Sigmoid colon (tissue), 7 donors: ENCODE data around the gene PTPRD. TPM values are rescaled to one million over a fixed set of nuclear protein-coding genes. Genes with fewer than 3 reads are reported as not detected.
A peak's percentile ranks its signal among the peaks of the same experiment; 100 is the strongest.
"Not testable (repeated sequence)": the region's sequence is repeated elsewhere in the genome, so short reads cannot be mapped to it uniquely, and the experiment has no call there.

Source experiments
- DNase-seq: peaks from one replicate; pipeline ENCODE4 v3.0.0-alpha.2; 2019
- H3K27ac ChIP-seq, 4 donors: fragments of 200-600 bp; sonication (generic); one replicate each; pipeline ENCODE4 v1.5.1; 2016 to 2019; ENCODE audit warnings: mild to moderate bottlenecking in 1 of 4
- H3K27me3 ChIP-seq, 3 donors: fragments of 200-600 bp; sonication (generic); one replicate each; pipeline ENCODE4 v1.5.1; 2019; ENCODE audit warnings: mild to moderate bottlenecking in 1 of 3
- H3K36me3 ChIP-seq, 4 donors: fragments of 200-600 bp; sonication (generic); one replicate each; pipeline ENCODE4 v1.5.1; 2016 to 2019
- H3K4me1 ChIP-seq, 4 donors: fragments of 200-600 bp; sonication (generic); one replicate each; pipeline ENCODE4 v1.5.1; 2017 to 2019
- H3K4me3 ChIP-seq, 4 donors: fragments of 200-600 bp; sonication (generic); one replicate each; pipeline ENCODE4 v1.5.1; 2017 to 2019; ENCODE audit warnings: mild to moderate bottlenecking in 2 of 4, moderate library complexity in 1 of 4
- H3K9me3 ChIP-seq, 4 donors: fragments of 200-600 bp in 3 of 4; sonication (generic) in 3 of 4; one replicate each; pipeline versions ENCODE4 v1.5.1 to v1.6.1; 2013 to 2019
- EP300 ChIP-seq, 4 donors: sonication (generic); formaldehyde crosslinking; IDR thresholded peaks; one replicate each; pipeline ENCODE4 v1.6.1; 2017; ENCODE audit warnings: antibody characterized with exemption in 4 of 4
- POLR2A ChIP-seq, 2 donors: fragments of 450-650 bp; IDR thresholded peaks; one replicate each; pipeline ENCODE4 v1.6.1; 2016; ENCODE audit warnings: antibody characterized with exemption in 2 of 2, mild to moderate bottlenecking in 2 of 2, moderate library complexity in 2 of 2
- POLR2AphosphoS5 ChIP-seq, 4 donors: sonication (generic); formaldehyde crosslinking; IDR thresholded peaks; one replicate each; pipeline ENCODE4 v1.6.1; 2017; ENCODE audit warnings: antibody characterized with exemption in 4 of 4
- WGBS, 2 donors: extraction: QIAGEN DNeasy Blood & Tissue Kit; methylation state at CpG; one replicate each; pipeline ENCODE4 v1.1.7; 2013; 5-methylcytosine and 5-hydroxymethylcytosine counted together
- intact Hi-C: fragments of 100-400 bp; cut with DNase I; formaldehyde crosslinking; loops from one replicate; pipeline ENCODE4 v1.15.1; 2023
- polyA plus RNA-seq, 3 donors: library from polyadenylated mRNA; stranded (reverse); fragments of 200-250 nt; gene quantifications; one replicate each; pipeline ENCODE4 v1.2.3, GENCODE V29; 2013
- total RNA-seq, 4 donors: library from RNA; depleted of rRNA; stranded (reverse); fragments of >200 nt; gene quantifications; one replicate each; pipeline ENCODE4 v1.1.0, GENCODE V29; 2016
- TF ChIP-seq, protein P1 (sequence below), 4 experiments: fragments of 450-650 bp in 3 of 4; fragments of 200-600 bp in 1 of 4; IDR thresholded peaks; one replicate each; pipeline ENCODE4 v1.5.1; 2016 to 2019; ENCODE audit warnings: antibody characterized with exemption in 4 of 4, mild to moderate bottlenecking in 3 of 4, moderate library complexity in 2 of 4
- donor health status: healthy with polysubstance abuse.
- donor health status: Bipolar disorder and iron deficiency.
- donor health status: healthy.

Gene PTPRD
- total and polyA plus RNA-seq, 7 donors: 1.2 to 18.3 (median 6.3) TPM

GRCh38 chr9:10525972-10526371, 86.8 kb downstream of the PTPRD start:
- Histone ChIP-seq H3K36me3 (no peaks in the 10 kb centered on the region), H3K27ac (no peak overlapping the region), H3K4me1 (no peaks in the 10 kb centered on the region), H3K9me3 (no peaks in the 10 kb centered on the region), H3K4me3 (no peak overlapping the region), H3K27me3 (no peaks in the 10 kb centered on the region)
- 81 to 93% methylated on average over 1 of the region's 1 CpG for WGBS, 2 donors
- intact Hi-C loops: no loop called here
- no peak for DNase-seq
- TF ChIP-seq POLR2AphosphoS5 (IDR thresholded peaks at IDR 0.05): no peak
- TF ChIP-seq EP300 (IDR thresholded peaks at IDR 0.05): no peak
- TF ChIP-seq, protein P1, sequence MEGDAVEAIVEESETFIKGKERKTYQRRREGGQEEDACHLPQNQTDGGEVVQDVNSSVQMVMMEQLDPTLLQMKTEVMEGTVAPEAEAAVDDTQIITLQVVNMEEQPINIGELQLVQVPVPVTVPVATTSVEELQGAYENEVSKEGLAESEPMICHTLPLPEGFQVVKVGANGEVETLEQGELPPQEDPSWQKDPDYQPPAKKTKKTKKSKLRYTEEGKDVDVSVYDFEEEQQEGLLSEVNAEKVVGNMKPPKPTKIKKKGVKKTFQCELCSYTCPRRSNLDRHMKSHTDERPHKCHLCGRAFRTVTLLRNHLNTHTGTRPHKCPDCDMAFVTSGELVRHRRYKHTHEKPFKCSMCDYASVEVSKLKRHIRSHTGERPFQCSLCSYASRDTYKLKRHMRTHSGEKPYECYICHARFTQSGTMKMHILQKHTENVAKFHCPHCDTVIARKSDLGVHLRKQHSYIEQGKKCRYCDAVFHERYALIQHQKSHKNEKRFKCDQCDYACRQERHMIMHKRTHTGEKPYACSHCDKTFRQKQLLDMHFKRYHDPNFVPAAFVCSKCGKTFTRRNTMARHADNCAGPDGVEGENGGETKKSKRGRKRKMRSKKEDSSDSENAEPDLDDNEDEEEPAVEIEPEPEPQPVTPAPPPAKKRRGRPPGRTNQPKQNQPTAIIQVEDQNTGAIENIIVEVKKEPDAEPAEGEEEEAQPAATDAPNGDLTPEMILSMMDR (IDR thresholded peaks at IDR 0.05): no peak
- TF ChIP-seq POLR2A (IDR thresholded peaks at IDR 0.05): no peak

GRCh38 chr9:10523164-10523563, 89.6 kb downstream of the PTPRD start:
- no peak for TF ChIP-seq EP300 (IDR thresholded peaks at IDR 0.05)
- TF ChIP-seq POLR2AphosphoS5 (IDR thresholded peaks at IDR 0.05): no peak
- TF ChIP-seq, protein P1 (IDR thresholded peaks at IDR 0.05): no peak
- no peak for TF ChIP-seq POLR2A (IDR thresholded peaks at IDR 0.05)
- Histone ChIP-seq H3K9me3 (no peaks in the 10 kb centered on the region), H3K4me3 (no peak overlapping the region), H3K4me1 (no peaks in the 10 kb centered on the region), H3K27ac (no peak overlapping the region), H3K27me3 (no peaks in the 10 kb centered on the region), H3K36me3 (no peaks in the 10 kb centered on the region)
- no peak for DNase-seq
- WGBS, 2 donors: 74 to 82% methylated on average over 5 of the region's 5 CpGs
- intact Hi-C loops: no loop called here

DNA sequence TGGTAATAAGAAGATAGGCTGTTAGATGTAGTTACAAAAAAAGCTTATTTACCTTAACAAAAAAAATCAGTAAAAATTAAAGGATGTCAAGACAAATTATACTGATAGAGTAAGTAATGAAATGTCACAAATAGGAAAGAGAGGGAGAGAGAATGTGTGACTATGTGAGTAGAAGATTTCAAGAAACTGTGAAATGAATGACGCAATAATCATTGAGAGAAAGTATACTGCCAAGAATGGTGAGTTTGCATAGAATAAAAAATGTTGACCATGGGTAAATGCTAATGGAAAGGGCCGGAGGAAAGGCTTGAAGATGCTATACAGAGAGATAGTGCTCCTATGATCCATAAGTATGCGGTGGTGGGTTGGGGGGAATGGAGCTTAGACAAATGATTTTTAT, 100.7 kb downstream of the PTPRD start:
- TF ChIP-seq EP300 (IDR thresholded peaks at IDR 0.05): no peak
- H3K27ac ChIP-seq: no peak overlapping the region
- no peak overlapping the region for H3K4me3 ChIP-seq
- no peak for DNase-seq
- WGBS, 2 donors: 66 to 85% methylated on average over 3 of the region's 3 CpGs
- no peaks in the 10 kb centered on the region for H3K4me1 ChIP-seq
- no peaks in the 10 kb centered on the region for H3K27me3 ChIP-seq
- H3K36me3 ChIP-seq: no peaks in the 10 kb centered on the region
- intact Hi-C loops: no loop called here
- no peaks in the 10 kb centered on the region for H3K9me3 ChIP-seq

DNA sequence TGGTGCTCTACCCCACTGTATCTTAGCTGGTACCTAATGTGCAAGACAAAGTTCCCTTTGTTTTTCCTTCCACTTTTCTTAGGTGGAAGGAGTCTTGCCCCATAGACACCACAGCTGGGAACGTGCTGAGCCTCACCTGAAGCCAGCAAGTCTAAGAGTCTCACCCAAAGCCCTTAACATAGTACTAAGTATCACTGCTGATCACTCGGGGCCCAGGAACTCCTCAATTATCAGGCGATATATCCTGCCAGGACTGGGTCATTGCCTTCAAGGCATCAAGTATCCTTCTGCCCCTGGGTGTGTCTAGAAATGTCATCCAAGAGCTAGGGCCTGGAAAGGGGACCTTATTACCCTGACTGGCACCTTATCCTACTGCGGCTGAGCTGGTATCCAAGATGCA, 123.9 kb downstream of the PTPRD start:
- intact Hi-C loops: no loop called here
- Histone ChIP-seq H3K4me3 (no peak overlapping the region), H3K9me3 (peaks cover 0 to 4% (median 0%) of the 10 kb centered on the region in 4 donors), H3K36me3 (no peaks in the 10 kb centered on the region), H3K27me3 (no peaks in the 10 kb centered on the region), H3K27ac (no peak overlapping the region), H3K4me1 (no peaks in the 10 kb centered on the region)
- DNase-seq: peak; percentile 53
- no peak for TF ChIP-seq POLR2AphosphoS5 (IDR thresholded peaks at IDR 0.05)
- TF ChIP-seq EP300 (IDR thresholded peaks at IDR 0.05): no peak
- TF ChIP-seq, protein P1 (IDR thresholded peaks at IDR 0.05): no peak
- TF ChIP-seq POLR2A (IDR thresholded peaks at IDR 0.05): no peak
- 70 to 80% methylated on average over 4 of the region's 4 CpGs for WGBS, 2 donors

DNA sequence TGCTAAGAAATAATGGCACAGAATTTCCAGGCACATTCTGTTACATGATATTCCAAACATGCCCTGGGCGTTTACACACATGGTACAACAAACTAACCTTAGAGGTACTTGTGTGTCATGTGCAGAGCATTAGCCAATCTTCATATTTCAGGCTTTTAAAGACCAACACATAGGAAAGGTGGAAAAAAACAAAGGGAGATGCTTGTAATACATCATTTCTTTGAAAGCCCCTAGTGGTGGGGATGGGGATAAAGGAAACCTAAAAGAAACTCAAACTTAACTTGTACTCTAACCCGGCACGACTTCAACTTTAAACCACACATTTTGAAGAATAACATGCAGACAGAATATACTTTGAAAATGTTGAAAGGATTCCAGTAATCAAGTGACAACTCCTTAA, 133.6 kb downstream of the PTPRD start:
- WGBS, 2 donors: 41 to 44% methylated on average over 3 of the region's 3 CpGs
- H3K36me3 ChIP-seq: no peaks in the 10 kb centered on the region
- TF ChIP-seq POLR2A (IDR thresholded peaks at IDR 0.05) (no peak), EP300 (IDR thresholded peaks at IDR 0.05) (no peak), POLR2AphosphoS5 (IDR thresholded peaks at IDR 0.05) (no peak)
- TF ChIP-seq, protein P1 (IDR thresholded peaks at IDR 0.05): no peak
- intact Hi-C loops: no loop called here
- H3K4me1 ChIP-seq: no peaks in the 10 kb centered on the region
- H3K9me3 ChIP-seq: peaks cover 0 to 3% (median 0%) of the 10 kb centered on the region in 4 donors
- H3K27me3 ChIP-seq: no peaks in the 10 kb centered on the region
- H3K4me3 ChIP-seq: no peak overlapping the region
- DNase-seq: no peak
- no peak overlapping the region for H3K27ac ChIP-seq

GRCh38 chr9:10449201-10449617, 163.6 kb downstream of the PTPRD start:
- H3K27me3 ChIP-seq, H3K9me3 ChIP-seq, H3K4me3 ChIP-seq, intact Hi-C loops, H3K36me3 ChIP-seq, DNase-seq, H3K27ac ChIP-seq, H3K4me1 ChIP-seq: not testable (repeated sequence)
- WGBS, 2 donors: 95 to 96% methylated on average over 28 of the region's 28 CpGs
